Measurements from ENCODE around the gene ZNF540.
A peak's percentile ranks its signal among the peaks of the same experiment; 100 is the strongest.

ZNF540 gene

GRCh38 chr19:37594304-37594981 lies at the start of gene ZNF540, which contains the start of gene ZNF571:
Gene ZNF540 (plus strand): TSS chr19:37594876. CDS start chr19:37598448, 3,572 bp downstream.
Gene ZNF571 (minus strand): TSS chr19:37594792. CDS start chr19:37586676, 8,116 bp downstream.
- in situ Hi-C loops (cut with HindIII; ENCODE audit: low pct_ligation_motif_present, low sequenced_read_pairs), result no loop called here
- H3K4me3 ChIP-seq (ENCODE audit: low read depth, low read length), result peak within 1 kb of the TSS; percentile 93
- peak within 1 kb of the TSS; percentile 73 for H3K27ac ChIP-seq

GRCh38 chr19:37551129-37551993 lies 43.3 kb upstream of the ZNF540 start:
- in situ Hi-C loops (cut with HindIII; ENCODE audit: low pct_ligation_motif_present, low sequenced_read_pairs), result no loop called here
- Histone ChIP-seq H3K27ac (peak overlapping the region; percentile 81), H3K36me3 (replicated peaks) (no peaks in the 10 kb centered on the region), H3K27me3 (replicated peaks) (no peaks in the 10 kb centered on the region), H3K4me3 (ENCODE audit: low read depth, low read length) (peak overlapping the region; percentile 74)
- peak; percentile 61 for DNase-seq
- TF ChIP-seq, protein P1, sequence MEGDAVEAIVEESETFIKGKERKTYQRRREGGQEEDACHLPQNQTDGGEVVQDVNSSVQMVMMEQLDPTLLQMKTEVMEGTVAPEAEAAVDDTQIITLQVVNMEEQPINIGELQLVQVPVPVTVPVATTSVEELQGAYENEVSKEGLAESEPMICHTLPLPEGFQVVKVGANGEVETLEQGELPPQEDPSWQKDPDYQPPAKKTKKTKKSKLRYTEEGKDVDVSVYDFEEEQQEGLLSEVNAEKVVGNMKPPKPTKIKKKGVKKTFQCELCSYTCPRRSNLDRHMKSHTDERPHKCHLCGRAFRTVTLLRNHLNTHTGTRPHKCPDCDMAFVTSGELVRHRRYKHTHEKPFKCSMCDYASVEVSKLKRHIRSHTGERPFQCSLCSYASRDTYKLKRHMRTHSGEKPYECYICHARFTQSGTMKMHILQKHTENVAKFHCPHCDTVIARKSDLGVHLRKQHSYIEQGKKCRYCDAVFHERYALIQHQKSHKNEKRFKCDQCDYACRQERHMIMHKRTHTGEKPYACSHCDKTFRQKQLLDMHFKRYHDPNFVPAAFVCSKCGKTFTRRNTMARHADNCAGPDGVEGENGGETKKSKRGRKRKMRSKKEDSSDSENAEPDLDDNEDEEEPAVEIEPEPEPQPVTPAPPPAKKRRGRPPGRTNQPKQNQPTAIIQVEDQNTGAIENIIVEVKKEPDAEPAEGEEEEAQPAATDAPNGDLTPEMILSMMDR (IDR thresholded peaks at IDR 0.05; ENCODE audit: low read depth, low read length, missing control alignments), result peak; percentile 69

More at GRCh38 chr19:37594304-37594981, at the start of gene ZNF540, which contains the start of gene ZNF571:
- Histone ChIP-seq H3K36me3 (replicated peaks) (no peaks in the 10 kb centered on the region), H3K27me3 (replicated peaks) (no peaks in the 10 kb centered on the region)
- TF ChIP-seq, protein P1 (IDR thresholded peaks at IDR 0.05; ENCODE audit: low read depth, low read length, missing control alignments), result no peak
- peak; percentile 95 for DNase-seq

- Histone ChIP-seq H3K27ac (no peak overlapping the region), H3K36me3 (replicated peaks) (peaks cover 2% of the 10 kb centered on the region), H3K27me3 (replicated peaks) (no peaks in the 10 kb centered on the region), H3K4me3 (ENCODE audit: low read depth, low read length) (no peak overlapping the region)
- in situ Hi-C loops (cut with HindIII; ENCODE audit: low pct_ligation_motif_present, low sequenced_read_pairs), result no loop called here
- DNase-seq, result no peak
- TF ChIP-seq, protein P1 (IDR thresholded peaks at IDR 0.05; ENCODE audit: low read depth, low read length, missing control alignments), result no peak
These were observed 31.2 kb upstream of the ZNF540 start for GRCh38 chr19:37563518-37563917.

DNA sequence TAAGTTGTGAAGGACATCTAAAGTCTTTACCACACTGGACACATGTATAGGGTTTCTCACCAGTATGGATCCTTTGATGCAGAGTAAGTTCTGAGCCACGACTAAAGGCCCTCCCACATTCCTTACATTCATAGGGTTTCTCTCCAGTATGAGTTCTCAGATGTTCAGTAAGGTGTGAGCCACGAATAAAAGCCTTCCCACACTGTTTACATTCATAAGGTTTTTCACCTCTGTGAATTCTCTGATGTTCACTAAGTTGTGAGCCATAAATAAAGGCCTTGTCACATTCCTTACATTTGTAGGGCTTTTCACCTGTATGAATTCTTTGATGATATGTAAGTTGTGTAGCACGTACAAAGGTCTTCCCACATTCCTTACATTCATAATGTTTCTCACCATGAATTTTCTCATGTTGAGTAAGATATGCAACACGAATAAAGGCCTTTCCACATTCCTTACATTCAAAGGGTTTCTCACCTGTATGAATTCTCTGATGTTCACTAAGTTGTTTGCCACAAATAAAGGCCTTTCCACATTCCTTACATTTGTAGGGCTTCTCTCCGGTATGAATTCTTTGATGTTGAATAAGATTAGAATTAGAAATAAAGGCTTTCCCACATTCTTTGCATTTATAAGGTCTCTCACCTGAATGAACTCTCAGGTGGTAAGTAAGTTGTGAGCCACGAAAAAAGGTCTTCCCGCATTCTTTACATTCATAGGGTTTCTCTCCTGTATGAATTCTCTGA lies 29.9 kb upstream of the ZNF540 start:
- DNase-seq, result no peak
- in situ Hi-C loops (cut with HindIII; ENCODE audit: low pct_ligation_motif_present, low sequenced_read_pairs), result no loop called here
- peaks cover 2% of the 10 kb centered on the region for H3K36me3 ChIP-seq (replicated peaks)
- H3K27ac ChIP-seq, result no peak overlapping the region
- no peak overlapping the region for H3K4me3 ChIP-seq (ENCODE audit: low read depth, low read length)
- TF ChIP-seq, protein P1 (IDR thresholded peaks at IDR 0.05; ENCODE audit: low read depth, low read length, missing control alignments), result no peak
- no peaks in the 10 kb centered on the region for H3K27me3 ChIP-seq (replicated peaks)

GRCh38 chr19:37565370-37565669 lies 29.4 kb upstream of the ZNF540 start:
- no peak overlapping the region for H3K4me3 ChIP-seq (ENCODE audit: low read depth, low read length)
- in situ Hi-C loops (cut with HindIII; ENCODE audit: low pct_ligation_motif_present, low sequenced_read_pairs), result no loop called here
- TF ChIP-seq, protein P1 (IDR thresholded peaks at IDR 0.05; ENCODE audit: low read depth, low read length, missing control alignments), result no peak
- no peak overlapping the region for H3K27ac ChIP-seq
- no peaks in the 10 kb centered on the region for H3K27me3 ChIP-seq (replicated peaks)
- DNase-seq, result no peak
- H3K36me3 ChIP-seq (replicated peaks), result peaks cover 2% of the 10 kb centered on the region
